ENCODE measurements around the gene RNF5.
"Not testable (repeated sequence)": the region's sequence is repeated elsewhere in the genome, so short reads cannot be mapped to it uniquely, and the experiment has no call there.

The RNF5 gene

GRCh38 chr6:32190054-32190851 is 12.0 kb downstream of the RNF5 start, which contains the start of gene PBX2:
PBX2 (minus strand) TSS chr6:32190202; CDS start chr6:32189915, 287 bp downstream.
- DNase-seq: peak; percentile 61

DNA sequence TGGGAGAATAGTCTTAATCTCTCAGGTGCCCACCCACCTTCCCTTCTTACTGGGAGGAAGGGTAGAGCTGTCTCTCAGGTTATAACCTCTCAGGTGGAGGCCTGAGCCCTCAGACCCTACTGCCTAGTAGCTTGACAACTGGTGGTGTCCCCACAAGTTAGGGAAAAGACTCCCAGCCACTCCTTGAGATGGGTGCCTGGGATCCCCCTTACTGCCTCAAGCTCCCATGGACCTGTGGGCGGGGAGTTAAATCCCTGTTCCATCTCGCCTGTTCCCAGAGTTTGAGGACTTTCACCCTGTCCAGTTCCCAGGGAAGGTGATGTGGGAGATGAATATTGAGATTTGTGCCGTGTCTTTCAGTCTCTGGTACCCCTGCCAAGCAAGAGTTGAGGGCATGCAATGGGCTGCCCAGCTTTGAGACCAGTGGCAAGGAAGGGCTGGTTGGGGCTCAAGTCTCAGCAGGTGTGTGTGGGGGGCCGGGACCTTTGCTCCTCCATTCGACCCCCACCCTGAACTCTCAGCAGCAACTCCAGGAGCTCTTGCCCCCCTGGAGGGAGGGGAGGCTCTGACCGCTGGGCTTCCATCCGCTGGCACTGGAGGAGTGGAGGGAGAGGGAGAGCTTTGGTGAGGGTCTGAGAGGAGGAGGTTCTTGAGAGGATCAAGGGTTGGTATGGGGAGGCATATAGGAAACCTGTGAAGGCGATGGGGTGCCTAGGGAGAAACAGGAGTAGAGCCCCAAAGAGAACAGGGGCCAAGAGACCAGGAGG is 12.9 kb downstream of the RNF5 start:
- DNase-seq: no peak

DNA sequence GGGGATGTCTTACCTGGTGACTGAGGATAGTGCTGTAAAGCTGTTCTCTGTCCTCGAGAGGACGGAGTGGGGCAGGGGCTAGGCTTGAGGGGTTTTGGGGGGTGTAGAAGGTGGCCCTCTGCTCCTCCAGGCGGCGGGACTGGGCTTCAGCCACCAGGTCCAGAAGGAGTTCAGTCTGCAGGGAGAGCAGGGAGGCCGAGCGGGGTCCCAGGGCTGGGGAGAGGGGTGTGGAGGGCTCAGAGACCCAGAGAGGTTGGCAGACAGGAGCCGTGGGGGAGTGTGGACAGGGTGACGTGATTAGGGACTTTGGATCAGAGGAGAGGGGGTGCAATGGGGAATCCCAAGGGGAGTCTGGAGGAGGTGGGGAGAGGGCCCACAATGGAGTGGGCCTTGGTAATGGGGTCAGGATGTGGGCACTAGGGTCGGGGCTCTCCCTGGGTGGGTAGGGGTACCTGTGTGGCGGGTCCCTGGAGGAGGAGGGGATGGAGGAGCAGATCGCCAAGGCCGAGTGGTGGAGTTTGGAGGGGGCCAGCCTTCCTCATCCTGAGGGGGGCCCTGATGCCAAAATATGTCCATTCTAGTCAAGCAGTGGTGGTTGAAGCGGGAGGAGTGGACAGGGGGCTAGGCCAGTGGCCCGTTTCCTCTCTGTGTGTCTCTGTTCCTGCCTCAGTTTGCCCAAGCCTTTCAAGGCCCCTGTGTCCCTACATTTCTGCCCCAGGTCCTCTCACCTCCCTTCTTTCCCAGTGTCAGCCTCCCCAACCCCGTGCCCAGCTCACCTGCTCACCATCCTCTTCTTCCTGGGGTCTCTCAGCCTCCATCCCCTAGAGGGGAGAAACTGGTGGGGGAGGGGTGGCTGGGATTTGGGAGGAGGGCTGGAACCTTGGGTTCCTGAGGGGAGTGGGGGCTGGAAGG is 13.7 kb downstream of the RNF5 start:
- no peak for DNase-seq

- peak; percentile 56 for DNase-seq
Observed at GRCh38 chr6:32192608-32193039, 14.4 kb downstream of the RNF5 start, which contains the start of gene GPSM3. GPSM3 (minus strand) TSS chr6:32192643; CDS start chr6:32192513, 130 bp downstream.

DNA sequence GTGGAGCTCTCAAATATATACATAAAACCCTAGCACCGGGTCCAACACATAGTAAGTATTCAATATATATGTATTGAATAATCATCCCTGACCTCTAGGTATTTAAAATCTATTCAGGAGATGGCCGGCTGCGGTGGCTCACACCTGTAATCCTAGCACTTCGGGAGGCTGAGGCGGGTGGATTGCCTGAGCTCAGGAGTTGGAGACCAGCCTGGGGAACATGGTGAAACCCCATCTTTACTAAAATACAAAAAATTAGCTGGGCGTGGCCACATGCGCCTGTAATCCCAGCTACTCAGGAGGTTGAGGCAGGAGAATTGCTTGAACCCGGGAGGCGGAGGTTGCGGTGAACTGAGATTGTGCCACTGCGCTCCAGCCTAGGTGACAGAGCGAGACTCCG is 14.9 kb downstream of the RNF5 start:
- not testable (repeated sequence) for DNase-seq

DNA sequence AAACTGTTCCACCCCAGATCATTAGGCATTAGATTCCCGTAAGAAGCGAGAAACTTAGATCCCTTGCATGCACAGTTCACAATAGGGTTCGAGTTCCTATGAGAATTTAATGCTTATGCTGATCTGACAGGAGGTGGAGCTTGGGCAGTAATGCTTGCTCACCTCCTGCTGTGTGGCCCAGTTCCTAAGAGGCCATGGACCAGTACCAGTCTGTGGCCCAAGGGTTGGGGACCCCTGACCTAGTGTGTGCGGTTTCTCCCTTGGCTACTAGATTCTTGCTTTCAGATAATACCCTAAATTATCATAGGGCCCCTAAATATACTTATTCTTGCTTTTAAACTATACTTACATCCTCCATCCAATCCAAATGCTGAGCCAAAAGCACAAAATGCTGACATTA is 16.2 kb downstream of the RNF5 start:
- DNase-seq: no peak

- DNase-seq: no peak
Observed at GRCh38 chr6:32194825-32195651, 16.8 kb downstream of the RNF5 start.

DNA sequence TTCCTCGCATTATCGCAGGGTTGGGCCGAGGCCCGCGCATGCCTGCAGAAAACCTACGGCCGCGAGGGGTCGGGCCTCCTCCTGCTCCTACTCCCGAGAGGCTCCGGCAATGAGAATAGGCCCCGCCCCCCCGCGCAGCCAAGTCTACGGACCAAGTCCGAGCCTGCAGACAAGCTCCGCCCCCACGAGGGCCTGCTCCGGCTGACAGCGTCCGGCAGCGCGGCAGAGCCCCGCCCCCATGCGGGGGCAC is 17.4 kb downstream of the RNF5 start:
- DNase-seq: peak; percentile 96

DNA sequence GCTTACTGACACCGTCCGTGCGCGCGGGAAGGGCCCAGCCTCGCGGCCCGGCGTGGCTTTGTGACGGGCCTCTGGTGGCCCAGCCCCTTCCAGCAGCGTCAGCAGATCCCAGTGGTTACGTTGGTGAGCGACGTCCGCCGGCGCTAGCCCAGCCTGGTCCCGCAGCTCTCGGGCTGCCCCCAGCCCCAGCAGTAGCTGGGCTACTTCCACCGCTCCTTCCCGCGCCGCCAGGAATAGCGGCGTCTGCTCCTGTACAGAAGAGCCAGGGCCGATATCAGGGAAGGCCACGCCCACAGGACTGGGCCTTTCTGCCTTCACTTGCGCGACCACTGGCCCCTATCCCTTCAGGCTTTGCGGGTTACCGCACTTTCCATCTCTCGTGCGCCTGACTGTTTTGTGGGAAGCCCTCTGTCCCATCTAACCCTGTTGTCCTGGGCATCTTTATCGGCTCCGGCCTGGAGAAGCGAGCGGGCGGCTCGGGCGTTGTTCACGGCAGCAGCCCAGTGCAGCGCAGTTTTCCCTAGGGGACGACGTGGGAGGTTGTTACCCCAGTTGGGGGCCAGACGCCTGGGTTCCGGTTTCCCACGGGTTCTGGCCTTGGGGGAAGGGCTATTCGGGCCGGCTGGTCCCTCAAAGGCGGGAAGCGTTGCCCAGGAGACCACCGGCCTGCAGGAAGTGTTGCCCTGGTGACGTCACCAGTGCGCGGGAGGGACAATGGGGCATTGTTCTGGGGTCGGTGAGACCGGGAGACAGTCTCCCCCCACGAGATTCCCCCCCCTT is 17.9 kb downstream of the RNF5 start:
- DNase-seq: peak; percentile 51

GRCh38 chr6:32196682-32197616 is 18.7 kb downstream of the RNF5 start:
- DNase-seq: no peak

- no peak for DNase-seq
Observed at GRCh38 chr6:32198345-32198696, 20.1 kb downstream of the RNF5 start.

GRCh38 chr6:32198866-32199265 is 20.7 kb downstream of the RNF5 start:
- DNase-seq: no peak

GRCh38 chr6:32200711-32201475 is 22.7 kb downstream of the RNF5 start:
- no peak for DNase-seq

DNA sequence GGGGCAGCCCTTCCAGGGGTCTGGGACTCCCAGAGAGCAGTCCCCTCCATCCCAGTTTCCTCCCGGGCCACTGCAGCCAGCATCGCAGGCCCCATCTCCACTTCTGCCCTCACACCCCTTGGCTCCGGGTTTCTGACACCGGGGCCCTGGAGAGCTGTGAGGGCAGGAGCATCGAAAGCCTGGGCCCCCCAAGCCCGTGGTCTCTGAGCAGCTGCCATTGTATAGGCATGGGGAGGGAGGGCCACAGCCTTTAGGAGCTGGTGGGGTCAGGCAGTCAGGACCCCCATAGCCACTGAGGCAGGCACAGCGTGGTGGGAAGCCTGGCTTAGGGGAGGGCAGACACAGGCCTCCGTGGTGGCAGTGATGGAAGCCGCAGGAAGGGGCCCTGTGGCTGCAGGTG is 24.0 kb downstream of the RNF5 start:
- no peak for DNase-seq

DNA sequence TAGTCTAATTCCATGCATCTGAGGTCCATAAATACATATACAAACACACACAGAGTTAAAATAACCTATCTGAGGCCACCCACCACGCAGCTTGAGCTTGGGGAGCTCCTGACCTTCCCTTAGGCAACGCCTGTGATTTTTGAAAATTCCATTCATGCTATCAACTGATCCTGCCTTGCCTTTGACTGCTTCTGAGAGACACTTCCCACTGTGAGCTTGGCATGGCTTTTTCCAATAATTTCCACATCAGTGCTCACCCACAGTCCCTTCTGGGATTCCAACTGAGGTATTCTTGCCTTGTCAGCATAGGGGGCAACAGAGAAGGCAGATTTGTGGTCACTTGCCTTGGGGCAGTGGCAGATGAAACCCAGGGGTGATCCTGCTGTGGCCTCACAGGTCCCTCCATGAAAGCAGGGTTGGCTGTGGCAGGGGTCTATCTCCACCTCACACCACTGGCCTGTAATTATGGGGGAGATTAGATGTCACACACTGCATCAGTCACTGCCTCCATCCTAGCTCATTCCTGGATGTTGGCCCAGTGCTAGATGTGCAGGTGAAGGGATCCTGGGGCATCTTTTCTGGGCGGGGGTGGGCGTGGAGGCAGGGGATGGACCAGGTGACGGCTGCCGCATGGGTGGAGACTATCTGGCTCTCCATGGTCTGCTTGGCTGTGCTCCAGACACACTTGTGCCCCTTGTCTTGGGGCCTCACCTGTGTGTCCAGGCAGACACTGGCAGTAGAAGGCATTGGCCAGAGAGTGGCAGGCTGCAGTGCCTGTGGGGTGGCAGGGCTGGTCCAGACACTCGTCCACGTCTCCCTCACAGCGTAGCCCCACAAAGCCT is 25.4 kb downstream of the RNF5 start:
- DNase-seq: no peak

DNA sequence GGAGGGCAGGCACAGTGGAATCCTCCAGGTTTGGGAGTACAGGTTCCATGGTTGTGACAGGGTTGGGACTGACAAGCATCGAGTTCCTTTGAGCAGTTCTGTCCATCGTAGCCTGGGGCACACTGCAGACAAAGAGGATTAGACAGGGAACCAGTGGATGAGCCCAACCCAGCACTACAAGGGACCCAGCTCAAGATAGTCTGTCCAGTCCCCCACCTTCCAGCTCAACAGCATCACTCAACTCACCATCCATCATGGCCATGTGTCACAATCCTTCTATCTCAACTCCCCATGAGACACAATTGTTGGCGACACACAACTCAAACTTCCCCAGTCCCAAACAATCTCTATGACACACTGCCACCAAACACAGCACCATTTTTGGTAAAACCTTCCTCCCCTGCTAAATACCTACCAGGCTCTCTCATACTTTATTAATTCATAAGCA is 26.1 kb downstream of the RNF5 start:
- DNase-seq: no peak

DNA sequence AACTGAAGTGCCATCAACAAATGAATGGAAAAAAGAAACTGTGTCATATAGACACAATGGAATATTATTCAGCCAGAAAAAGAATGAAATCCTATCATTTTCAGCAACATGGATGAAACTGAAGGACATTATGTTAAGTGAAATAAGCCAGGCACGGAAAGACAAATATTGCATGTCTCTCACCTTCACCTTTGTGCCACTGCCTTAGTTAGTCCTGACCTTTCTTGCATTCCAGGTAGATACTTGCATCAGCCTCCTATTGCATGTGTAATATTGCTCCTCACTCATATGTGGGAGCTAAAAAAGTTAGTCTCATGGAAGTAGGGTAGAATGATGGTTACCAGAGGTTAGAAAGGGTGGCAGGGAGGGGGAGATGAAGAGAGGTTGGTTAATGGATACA is 30.8 kb downstream of the RNF5 start:
- no peak for DNase-seq

DNA sequence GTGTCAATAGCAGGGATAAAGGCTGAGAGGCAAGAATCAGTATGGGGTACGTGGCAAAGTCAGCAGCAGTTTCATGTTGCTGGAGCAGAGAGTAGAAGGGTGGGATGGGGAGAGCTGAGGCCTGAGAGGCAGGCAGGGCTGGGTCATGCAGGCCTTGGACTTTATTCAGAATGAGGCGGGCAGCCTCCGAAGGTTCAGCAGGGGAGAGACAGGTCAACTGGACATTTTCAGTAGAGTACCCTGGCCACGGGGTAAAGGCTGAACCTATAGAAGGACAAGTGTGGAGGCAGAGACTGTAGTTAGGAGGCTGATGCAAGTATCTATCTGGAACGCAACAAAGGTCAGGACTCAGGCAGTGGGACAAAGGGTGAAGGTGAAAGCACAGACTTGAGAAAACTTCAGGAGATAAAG is 32.0 kb downstream of the RNF5 start:
- DNase-seq: no peak

DNA sequence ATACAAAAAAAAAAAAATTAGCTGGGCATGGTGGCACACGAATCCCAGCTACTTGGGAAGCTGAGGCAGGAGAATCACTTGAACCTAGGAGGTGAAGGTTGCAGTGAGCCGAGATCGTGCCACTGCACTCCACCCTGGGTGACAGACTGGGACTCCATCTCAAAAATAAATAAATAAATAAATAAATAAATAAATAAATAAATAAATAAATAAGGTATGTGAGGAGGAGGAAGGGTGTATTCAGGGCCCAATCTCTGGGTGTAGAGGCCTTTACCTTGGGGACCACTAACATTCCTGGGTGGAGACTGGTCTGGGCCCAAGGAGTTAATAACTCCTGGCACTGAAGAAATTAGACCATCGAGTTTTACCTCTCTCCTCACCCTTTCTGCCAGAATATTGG is 33.2 kb downstream of the RNF5 start:
- not testable (repeated sequence) for DNase-seq

Data from SHP77 treated with DMSO at 0.1 percent for 48 hours (cell line).